Measurements from ENCODE around the gene RICTOR. TPM values are rescaled to one million over a fixed set of nuclear protein-coding genes. Genes with fewer than 3 reads are reported as not detected.

Gene RICTOR
- total and polyA plus RNA-seq, 2 donors (not counting 1 experiment from before 2014, with no cell fraction given), result 17.1 to 26.3 TPM

- no peak overlapping the region for H3K4me3 ChIP-seq (replicated peaks in 1 of 4; ENCODE audit: control extremely low read depth in 1 of 4, insufficient read depth in 1 of 4, low read depth in 3 of 4, low read length in 4 of 4)
- DNase-seq (ENCODE audit: low read depth in 2 of 2), result no peak
- H3K79me2 ChIP-seq (ENCODE audit: control insufficient read depth, insufficient read depth, low read length), result peaks cover 51% of the 10 kb centered on the region
- no peak overlapping the region for H2AFZ ChIP-seq (ENCODE audit: low read length)
- no peaks in the 10 kb centered on the region for H4K20me1 ChIP-seq (ENCODE audit: control insufficient read depth, extremely low read depth, insufficient read depth, low read length)
- H3K9me3 ChIP-seq (ENCODE audit: control insufficient read depth, insufficient read depth, low read depth, low read length), result no peaks in the 10 kb centered on the region
- H3K27ac ChIP-seq (ENCODE audit: insufficient read depth, low read length), result no peak overlapping the region
- H3K4me2 ChIP-seq (ENCODE audit: extremely low read depth, insufficient read depth, low read length), result no peak overlapping the region
- H3K27me3 ChIP-seq (ENCODE audit: control insufficient read depth, insufficient read depth, low read length), result no peaks in the 10 kb centered on the region
- H3K4me1 ChIP-seq (ENCODE audit: control insufficient read depth, extremely low read depth, insufficient read depth, low read length), result no peaks in the 10 kb centered on the region
- H3K36me3 ChIP-seq (ENCODE audit: control insufficient read depth, insufficient read depth, low read length), result no peaks in the 10 kb centered on the region
- no peak overlapping the region for H3K9ac ChIP-seq (ENCODE audit: insufficient read depth, low read length)
- TF ChIP-seq CTCF (conservative IDR thresholded peaks at IDR 0.05 in 1 of 2, IDR thresholded peaks at IDR 0.05 in 1 of 2; ENCODE audit: low read depth in 1 of 2, low read length in 2 of 2) (no peak), EZH2 (IDR thresholded peaks at IDR 0.05; ENCODE audit: low read length, missing control alignments) (no peak)
Measured at GRCh38 chr5:39062530-39062929, 11.7 kb downstream of the RICTOR start.

- Histone ChIP-seq H3K4me3 (replicated peaks in 1 of 4; ENCODE audit: control extremely low read depth in 1 of 4, insufficient read depth in 1 of 4, low read depth in 3 of 4, low read length in 4 of 4) (no peak overlapping the region), H3K9me3 (ENCODE audit: control insufficient read depth, insufficient read depth, low read depth, low read length) (no peaks in the 10 kb centered on the region), H3K4me2 (ENCODE audit: extremely low read depth, insufficient read depth, low read length) (no peak overlapping the region), H3K27me3 (ENCODE audit: control insufficient read depth, insufficient read depth, low read length) (no peaks in the 10 kb centered on the region), H3K27ac (ENCODE audit: insufficient read depth, low read length) (no peak overlapping the region), H4K20me1 (ENCODE audit: control insufficient read depth, extremely low read depth, insufficient read depth, low read length) (no peaks in the 10 kb centered on the region), H3K9ac (ENCODE audit: insufficient read depth, low read length) (no peak overlapping the region), H3K79me2 (ENCODE audit: control insufficient read depth, insufficient read depth, low read length) (peaks cover 53% of the 10 kb centered on the region), H3K4me1 (ENCODE audit: control insufficient read depth, extremely low read depth, insufficient read depth, low read length) (no peaks in the 10 kb centered on the region), H2AFZ (ENCODE audit: low read length) (no peak overlapping the region), H3K36me3 (ENCODE audit: control insufficient read depth, insufficient read depth, low read length) (no peaks in the 10 kb centered on the region)
- DNase-seq (ENCODE audit: low read depth in 2 of 2), result no peak
- TF ChIP-seq EZH2 (IDR thresholded peaks at IDR 0.05; ENCODE audit: low read length, missing control alignments) (no peak), CTCF (conservative IDR thresholded peaks at IDR 0.05 in 1 of 2, IDR thresholded peaks at IDR 0.05 in 1 of 2; ENCODE audit: low read depth in 1 of 2, low read length in 2 of 2) (no peak)
Measured at GRCh38 chr5:39062104-39062503, 12.1 kb downstream of the RICTOR start.

- Histone ChIP-seq H3K4me3 (replicated peaks in 1 of 4; ENCODE audit: control extremely low read depth in 1 of 4, insufficient read depth in 1 of 4, low read depth in 3 of 4, low read length in 4 of 4) (no peak overlapping the region), H3K9me3 (ENCODE audit: control insufficient read depth, insufficient read depth, low read depth, low read length) (no peaks in the 10 kb centered on the region), H3K27me3 (ENCODE audit: control insufficient read depth, insufficient read depth, low read length) (no peaks in the 10 kb centered on the region), H3K4me1 (ENCODE audit: control insufficient read depth, extremely low read depth, insufficient read depth, low read length) (no peaks in the 10 kb centered on the region), H3K9ac (ENCODE audit: insufficient read depth, low read length) (no peak overlapping the region), H3K79me2 (ENCODE audit: control insufficient read depth, insufficient read depth, low read length) (peaks cover 43% of the 10 kb centered on the region), H4K20me1 (ENCODE audit: control insufficient read depth, extremely low read depth, insufficient read depth, low read length) (no peaks in the 10 kb centered on the region), H3K36me3 (ENCODE audit: control insufficient read depth, insufficient read depth, low read length) (no peaks in the 10 kb centered on the region), H3K4me2 (ENCODE audit: extremely low read depth, insufficient read depth, low read length) (no peak overlapping the region), H3K27ac (ENCODE audit: insufficient read depth, low read length) (no peak overlapping the region), H2AFZ (ENCODE audit: low read length) (no peak overlapping the region)
- TF ChIP-seq EZH2 (IDR thresholded peaks at IDR 0.05; ENCODE audit: low read length, missing control alignments) (no peak), CTCF (conservative IDR thresholded peaks at IDR 0.05 in 1 of 2, IDR thresholded peaks at IDR 0.05 in 1 of 2; ENCODE audit: low read depth in 1 of 2, low read length in 2 of 2) (no peak)
- no peak for DNase-seq (ENCODE audit: low read depth in 2 of 2)
Measured at GRCh38 chr5:39059064-39059463, 15.1 kb downstream of the RICTOR start.
